ENCODE data around the gene FAM181A. TPM values are rescaled to one million over a fixed set of nuclear protein-coding genes. Genes with fewer than 3 reads are reported as not detected.

The FAM181A gene
- total and polyA plus RNA-seq, 2 experiments from 2014 or later, result not detected

DNA sequence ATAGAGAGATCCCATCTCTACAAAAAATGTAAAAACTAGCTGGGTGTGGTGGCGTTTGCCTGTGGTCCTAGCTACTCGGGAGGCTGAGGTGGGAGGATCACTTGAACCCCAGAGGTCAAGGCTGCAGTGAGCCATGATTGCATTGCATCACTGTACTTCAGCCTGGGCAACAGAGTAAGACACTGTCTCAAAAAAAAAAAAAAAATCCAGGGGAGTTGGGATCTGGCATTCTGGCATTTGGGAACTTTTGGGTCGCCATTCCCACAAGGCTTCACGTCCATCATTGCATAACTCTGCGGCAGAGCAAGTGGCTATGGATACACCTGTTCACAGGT, 34.7 kb upstream of the FAM181A start:
- Histone ChIP-seq H3K4me3 (no peak overlapping the region), H3K9me2 (ENCODE audit: insufficient read depth) (no peaks in the 10 kb centered on the region), H3K27me3 (ENCODE audit: insufficient read depth) (no peaks in the 10 kb centered on the region), H3K4me2 (no peak overlapping the region), H3K4me1 (ENCODE audit: insufficient read depth) (peaks cover 20% of the 10 kb centered on the region), H3K27ac (ENCODE audit: low read depth) (no peak overlapping the region), H4K20me1 (replicated peaks; ENCODE audit: insufficient read depth) (no peaks in the 10 kb centered on the region), H2AFZ (peak overlapping the region; percentile 94), H3F3A (replicated peaks; ENCODE audit: low read depth) (no peaks in the 10 kb centered on the region), H3K79me2 (replicated peaks; ENCODE audit: insufficient read depth) (no peaks in the 10 kb centered on the region), H3K36me3 (ENCODE audit: insufficient read depth) (no peaks in the 10 kb centered on the region; the same call in 1 of the 2 replicates)
- H3K9me3 Mint-ChIP-seq, result no peaks in the 10 kb centered on the region; the same call in 2 of the 3 replicates
- H3K27ac Mint-ChIP-seq, result no peak overlapping the region
- no peaks in the 10 kb centered on the region for H3K36me3 Mint-ChIP-seq (ENCODE audit: low read depth)
- peaks cover 39% of the 10 kb centered on the region for H3K4me1 Mint-ChIP-seq
- no peak for TF ChIP-seq ZNF114 (CRISPR knock-in tag; IDR thresholded peaks at IDR 0.05)
- no peak for TF ChIP-seq ZNF331 (CRISPR knock-in tag; IDR thresholded peaks at IDR 0.05; ENCODE audit: low read depth)
- TF ChIP-seq EZH2phosphoT487 (IDR thresholded peaks at IDR 0.05; ENCODE audit: unreplicated experiment), result no peak
- TF ChIP-seq, protein P1, sequence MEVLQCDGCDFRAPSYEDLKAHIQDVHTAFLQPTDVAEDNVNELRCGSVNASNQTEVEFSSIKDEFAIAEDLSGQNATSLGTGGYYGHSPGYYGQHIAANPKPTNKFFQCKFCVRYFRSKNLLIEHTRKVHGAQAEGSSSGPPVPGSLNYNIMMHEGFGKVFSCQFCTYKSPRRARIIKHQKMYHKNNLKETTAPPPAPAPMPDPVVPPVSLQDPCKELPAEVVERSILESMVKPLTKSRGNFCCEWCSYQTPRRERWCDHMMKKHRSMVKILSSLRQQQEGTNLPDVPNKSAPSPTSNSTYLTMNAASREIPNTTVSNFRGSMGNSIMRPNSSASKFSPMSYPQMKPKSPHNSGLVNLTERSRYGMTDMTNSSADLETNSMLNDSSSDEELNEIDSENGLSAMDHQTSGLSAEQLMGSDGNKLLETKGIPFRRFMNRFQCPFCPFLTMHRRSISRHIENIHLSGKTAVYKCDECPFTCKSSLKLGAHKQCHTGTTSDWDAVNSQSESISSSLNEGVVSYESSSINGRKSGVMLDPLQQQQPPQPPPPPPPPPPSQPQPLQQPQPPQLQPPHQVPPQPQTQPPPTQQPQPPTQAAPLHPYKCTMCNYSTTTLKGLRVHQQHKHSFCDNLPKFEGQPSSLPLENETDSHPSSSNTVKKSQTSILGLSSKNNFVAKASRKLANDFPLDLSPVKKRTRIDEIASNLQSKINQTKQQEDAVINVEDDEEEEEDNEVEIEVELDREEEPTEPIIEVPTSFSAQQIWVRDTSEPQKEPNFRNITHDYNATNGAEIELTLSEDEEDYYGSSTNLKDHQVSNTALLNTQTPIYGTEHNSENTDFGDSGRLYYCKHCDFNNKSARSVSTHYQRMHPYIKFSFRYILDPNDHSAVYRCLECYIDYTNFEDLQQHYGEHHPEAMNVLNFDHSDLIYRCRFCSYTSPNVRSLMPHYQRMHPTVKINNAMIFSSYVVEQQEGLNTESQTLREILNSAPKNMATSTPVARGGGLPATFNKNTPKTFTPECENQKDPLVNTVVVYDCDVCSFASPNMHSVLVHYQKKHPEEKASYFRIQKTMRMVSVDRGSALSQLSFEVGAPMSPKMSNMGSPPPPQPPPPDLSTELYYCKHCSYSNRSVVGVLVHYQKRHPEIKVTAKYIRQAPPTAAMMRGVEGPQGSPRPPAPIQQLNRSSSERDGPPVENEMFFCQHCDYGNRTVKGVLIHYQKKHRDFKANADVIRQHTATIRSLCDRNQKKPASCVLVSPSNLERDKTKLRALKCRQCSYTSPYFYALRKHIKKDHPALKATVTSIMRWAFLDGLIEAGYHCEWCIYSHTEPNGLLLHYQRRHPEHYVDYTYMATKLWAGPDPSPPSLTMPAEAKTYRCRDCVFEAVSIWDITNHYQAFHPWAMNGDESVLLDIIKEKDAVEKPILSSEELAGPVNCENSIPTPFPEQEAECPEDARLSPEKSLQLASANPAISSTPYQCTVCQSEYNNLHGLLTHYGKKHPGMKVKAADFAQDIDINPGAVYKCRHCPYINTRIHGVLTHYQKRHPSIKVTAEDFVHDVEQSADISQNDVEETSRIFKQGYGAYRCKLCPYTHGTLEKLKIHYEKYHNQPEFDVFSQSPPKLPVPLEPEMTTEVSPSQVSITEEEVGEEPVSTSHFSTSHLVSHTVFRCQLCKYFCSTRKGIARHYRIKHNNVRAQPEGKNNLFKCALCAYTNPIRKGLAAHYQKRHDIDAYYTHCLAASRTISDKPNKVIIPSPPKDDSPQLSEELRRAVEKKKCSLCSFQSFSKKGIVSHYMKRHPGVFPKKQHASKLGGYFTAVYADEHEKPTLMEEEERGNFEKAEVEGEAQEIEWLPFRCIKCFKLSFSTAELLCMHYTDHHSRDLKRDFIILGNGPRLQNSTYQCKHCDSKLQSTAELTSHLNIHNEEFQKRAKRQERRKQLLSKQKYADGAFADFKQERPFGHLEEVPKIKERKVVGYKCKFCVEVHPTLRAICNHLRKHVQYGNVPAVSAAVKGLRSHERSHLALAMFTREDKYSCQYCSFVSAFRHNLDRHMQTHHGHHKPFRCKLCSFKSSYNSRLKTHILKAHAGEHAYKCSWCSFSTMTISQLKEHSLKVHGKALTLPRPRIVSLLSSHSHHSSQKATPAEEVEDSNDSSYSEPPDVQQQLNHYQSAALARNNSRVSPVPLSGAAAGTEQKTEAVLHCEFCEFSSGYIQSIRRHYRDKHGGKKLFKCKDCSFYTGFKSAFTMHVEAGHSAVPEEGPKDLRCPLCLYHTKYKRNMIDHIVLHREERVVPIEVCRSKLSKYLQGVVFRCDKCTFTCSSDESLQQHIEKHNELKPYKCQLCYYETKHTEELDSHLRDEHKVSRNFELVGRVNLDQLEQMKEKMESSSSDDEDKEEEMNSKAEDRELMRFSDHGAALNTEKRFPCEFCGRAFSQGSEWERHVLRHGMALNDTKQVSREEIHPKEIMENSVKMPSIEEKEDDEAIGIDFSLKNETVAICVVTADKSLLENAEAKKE (CRISPR knock-in tag; IDR thresholded peaks at IDR 0.05), result no peak
- no peak for TF ChIP-seq NANOG (IDR thresholded peaks at IDR 0.05; ENCODE audit: borderline replicate concordance)
- TF ChIP-seq, protein P2, sequence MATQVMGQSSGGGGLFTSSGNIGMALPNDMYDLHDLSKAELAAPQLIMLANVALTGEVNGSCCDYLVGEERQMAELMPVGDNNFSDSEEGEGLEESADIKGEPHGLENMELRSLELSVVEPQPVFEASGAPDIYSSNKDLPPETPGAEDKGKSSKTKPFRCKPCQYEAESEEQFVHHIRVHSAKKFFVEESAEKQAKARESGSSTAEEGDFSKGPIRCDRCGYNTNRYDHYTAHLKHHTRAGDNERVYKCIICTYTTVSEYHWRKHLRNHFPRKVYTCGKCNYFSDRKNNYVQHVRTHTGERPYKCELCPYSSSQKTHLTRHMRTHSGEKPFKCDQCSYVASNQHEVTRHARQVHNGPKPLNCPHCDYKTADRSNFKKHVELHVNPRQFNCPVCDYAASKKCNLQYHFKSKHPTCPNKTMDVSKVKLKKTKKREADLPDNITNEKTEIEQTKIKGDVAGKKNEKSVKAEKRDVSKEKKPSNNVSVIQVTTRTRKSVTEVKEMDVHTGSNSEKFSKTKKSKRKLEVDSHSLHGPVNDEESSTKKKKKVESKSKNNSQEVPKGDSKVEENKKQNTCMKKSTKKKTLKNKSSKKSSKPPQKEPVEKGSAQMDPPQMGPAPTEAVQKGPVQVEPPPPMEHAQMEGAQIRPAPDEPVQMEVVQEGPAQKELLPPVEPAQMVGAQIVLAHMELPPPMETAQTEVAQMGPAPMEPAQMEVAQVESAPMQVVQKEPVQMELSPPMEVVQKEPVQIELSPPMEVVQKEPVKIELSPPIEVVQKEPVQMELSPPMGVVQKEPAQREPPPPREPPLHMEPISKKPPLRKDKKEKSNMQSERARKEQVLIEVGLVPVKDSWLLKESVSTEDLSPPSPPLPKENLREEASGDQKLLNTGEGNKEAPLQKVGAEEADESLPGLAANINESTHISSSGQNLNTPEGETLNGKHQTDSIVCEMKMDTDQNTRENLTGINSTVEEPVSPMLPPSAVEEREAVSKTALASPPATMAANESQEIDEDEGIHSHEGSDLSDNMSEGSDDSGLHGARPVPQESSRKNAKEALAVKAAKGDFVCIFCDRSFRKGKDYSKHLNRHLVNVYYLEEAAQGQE (IDR thresholded peaks at IDR 0.05; ENCODE audit: unreplicated experiment), result no peak
- TF ChIP-seq, protein P3, sequence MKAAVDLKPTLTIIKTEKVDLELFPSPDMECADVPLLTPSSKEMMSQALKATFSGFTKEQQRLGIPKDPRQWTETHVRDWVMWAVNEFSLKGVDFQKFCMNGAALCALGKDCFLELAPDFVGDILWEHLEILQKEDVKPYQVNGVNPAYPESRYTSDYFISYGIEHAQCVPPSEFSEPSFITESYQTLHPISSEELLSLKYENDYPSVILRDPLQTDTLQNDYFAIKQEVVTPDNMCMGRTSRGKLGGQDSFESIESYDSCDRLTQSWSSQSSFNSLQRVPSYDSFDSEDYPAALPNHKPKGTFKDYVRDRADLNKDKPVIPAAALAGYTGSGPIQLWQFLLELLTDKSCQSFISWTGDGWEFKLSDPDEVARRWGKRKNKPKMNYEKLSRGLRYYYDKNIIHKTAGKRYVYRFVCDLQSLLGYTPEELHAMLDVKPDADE (IDR thresholded peaks at IDR 0.05), result no peak
- TF ChIP-seq CREB1 (CRISPR knock-in tag; IDR thresholded peaks at IDR 0.05; ENCODE audit: low read depth), result no peak
- TF ChIP-seq EZH2 (IDR thresholded peaks at IDR 0.05; ENCODE audit: low read depth, unreplicated experiment), result no peak
- no peak for TF ChIP-seq POLR2AphosphoS5 (IDR thresholded peaks at IDR 0.05; ENCODE audit: low read depth)
- TF ChIP-seq, protein P4, sequence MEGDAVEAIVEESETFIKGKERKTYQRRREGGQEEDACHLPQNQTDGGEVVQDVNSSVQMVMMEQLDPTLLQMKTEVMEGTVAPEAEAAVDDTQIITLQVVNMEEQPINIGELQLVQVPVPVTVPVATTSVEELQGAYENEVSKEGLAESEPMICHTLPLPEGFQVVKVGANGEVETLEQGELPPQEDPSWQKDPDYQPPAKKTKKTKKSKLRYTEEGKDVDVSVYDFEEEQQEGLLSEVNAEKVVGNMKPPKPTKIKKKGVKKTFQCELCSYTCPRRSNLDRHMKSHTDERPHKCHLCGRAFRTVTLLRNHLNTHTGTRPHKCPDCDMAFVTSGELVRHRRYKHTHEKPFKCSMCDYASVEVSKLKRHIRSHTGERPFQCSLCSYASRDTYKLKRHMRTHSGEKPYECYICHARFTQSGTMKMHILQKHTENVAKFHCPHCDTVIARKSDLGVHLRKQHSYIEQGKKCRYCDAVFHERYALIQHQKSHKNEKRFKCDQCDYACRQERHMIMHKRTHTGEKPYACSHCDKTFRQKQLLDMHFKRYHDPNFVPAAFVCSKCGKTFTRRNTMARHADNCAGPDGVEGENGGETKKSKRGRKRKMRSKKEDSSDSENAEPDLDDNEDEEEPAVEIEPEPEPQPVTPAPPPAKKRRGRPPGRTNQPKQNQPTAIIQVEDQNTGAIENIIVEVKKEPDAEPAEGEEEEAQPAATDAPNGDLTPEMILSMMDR (conservative IDR thresholded peaks at IDR 0.05; ENCODE audit: low read depth in 2 of 2), result no peak
- TF ChIP-seq JUNB (IDR thresholded peaks at IDR 0.05; ENCODE audit: unreplicated experiment), result no peak
- TF ChIP-seq STAT1 (IDR thresholded peaks at IDR 0.05; ENCODE audit: unreplicated experiment), result no peak
- no peak overlapping the region for H3K4me3 Mint-ChIP-seq
- ATAC-seq, result no peak
- peaks cover 10% of the 10 kb centered on the region for H3K27me3 Mint-ChIP-seq (ENCODE audit: insufficient read depth, low read depth, poor library complexity)
- no peak for DNase-seq (ENCODE audit: low spot score)
